Loucy (cell line): ENCODE data around the gene WRAP73.

Experiments used
- H2AFZ ChIP-seq: fragments of 200-600 bp; sonication (generic); 2 replicates; pipeline ENCODE4 v1.6.0; 2016; ENCODE audit warnings: antibody characterized with exemption, mild to moderate bottlenecking, low read length, moderate library complexity
- H3F3A ChIP-seq: fragments of 200-600 bp; 2 replicates; pipeline ENCODE4 v1.6.0; 2016; ENCODE audit warnings: antibody characterized with exemption, low read depth, mild to moderate bottlenecking
- H3K27me3 ChIP-seq: fragments of 200-600 bp; sonication (generic); 2 replicates; pipeline ENCODE4 v1.6.1; 2014; ENCODE audit warnings: low read length, mild to moderate bottlenecking; ENCODE audit not compliant: insufficient read depth, poor library complexity, severe bottlenecking
- H3K36me3 ChIP-seq: fragments of 200-600 bp; sonication (generic); 2 replicates; pipeline ENCODE4 v1.6.1; 2016; ENCODE audit warnings: low read length; ENCODE audit not compliant: insufficient read depth
- H3K4me1 ChIP-seq: fragments of 200-600 bp; sonication (generic); 2 replicates; pipeline ENCODE4 v1.5.1; 2014; ENCODE audit warnings: low read length, mild to moderate bottlenecking; ENCODE audit not compliant: insufficient read depth, poor library complexity, severe bottlenecking
- H3K4me2 ChIP-seq: fragments of 200-600 bp; sonication (generic); 2 replicates; pipeline ENCODE4 v1.6.0; 2014; ENCODE audit warnings: antibody characterized with exemption, low read length, low read depth, mild to moderate bottlenecking; ENCODE audit not compliant: poor library complexity, severe bottlenecking
- H3K4me3 ChIP-seq: fragments of 200-600 bp; sonication (generic); 2 replicates; pipeline ENCODE4 v1.5.1; 2014; ENCODE audit warnings: low read length, mild to moderate bottlenecking, mixed read lengths; ENCODE audit not compliant: poor library complexity, severe bottlenecking
- H3K79me2 ChIP-seq: fragments of 200-600 bp; sonication (generic); 2 replicates; pipeline ENCODE4 v1.6.1; 2014; ENCODE audit warnings: low read length; ENCODE audit not compliant: insufficient read depth
- H3K9ac ChIP-seq: fragments of 200-600 bp; sonication (generic); 2 replicates; pipeline ENCODE4 v1.6.0; 2014; ENCODE audit warnings: mild to moderate bottlenecking, low read depth, low read length, moderate library complexity; ENCODE audit not compliant: poor library complexity, severe bottlenecking
- H3K9me2 ChIP-seq: fragments of 200-600 bp; sonication (generic); replicated peaks from 2 replicates; pipeline ENCODE4 v1.6.1; 2016; ENCODE audit warnings: low read depth, low read length, mixed read lengths
- H3K9me3 ChIP-seq: fragments of 200-600 bp; sonication (generic); 2 replicates; pipeline ENCODE4 v1.6.1; 2014; ENCODE audit warnings: mild to moderate bottlenecking, antibody characterized with exemption, low read length, low read depth; ENCODE audit not compliant: insufficient read depth
- H4K20me1 ChIP-seq: fragments of 200-600 bp; sonication (generic); 2 replicates; pipeline ENCODE4 v1.6.0; 2014; ENCODE audit warnings: antibody characterized with exemption, low read length, mild to moderate bottlenecking; ENCODE audit not compliant: insufficient read depth, poor library complexity, severe bottlenecking
- EZH2phosphoT487 ChIP-seq: fragments of 200-600 bp; IDR thresholded peaks from 2 replicates; pipeline ENCODE4 v1.6.1; 2018; ENCODE audit warnings: antibody characterized with exemption, mild to moderate bottlenecking, moderate library complexity, borderline replicate concordance
- TF ChIP-seq, protein P1 (sequence below): fragments of 200-600 bp; sonication (generic); conservative IDR thresholded peaks from 2 replicates; pipeline ENCODE4 v1.5.1; 2014; ENCODE audit warnings: mild to moderate bottlenecking, antibody characterized with exemption, low read length

Gene WRAP73

DNA sequence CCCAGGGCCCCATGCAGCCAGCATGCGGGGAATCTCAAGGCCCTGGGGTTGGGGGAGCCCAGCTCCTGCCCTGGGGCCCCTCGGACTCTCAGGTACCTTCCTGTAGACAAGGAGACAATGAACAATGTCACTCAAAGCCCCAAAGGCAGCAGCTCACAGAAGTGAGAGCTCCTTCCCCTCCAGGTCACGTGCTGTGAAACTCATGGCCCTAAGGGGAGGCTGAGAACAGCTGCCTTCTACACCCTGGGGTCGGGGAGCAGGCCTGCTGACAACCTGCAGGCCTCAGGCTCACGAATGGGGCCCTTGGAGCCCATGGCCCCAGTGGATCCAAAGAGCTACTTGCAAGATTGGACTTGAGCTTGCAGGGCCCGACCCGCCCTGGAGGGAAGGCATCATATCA lies 41.7 kb downstream of the WRAP73 start:
- H3F3A ChIP-seq: no peaks in the 10 kb centered on the region
- H3K9ac ChIP-seq: peak overlapping the region; percentile 66
- no peak overlapping the region for H2AFZ ChIP-seq
- no peaks in the 10 kb centered on the region for H4K20me1 ChIP-seq
- peaks cover 53% of the 10 kb centered on the region for H3K79me2 ChIP-seq
- H3K4me2 ChIP-seq: peak overlapping the region; percentile 71
- H3K9me2 ChIP-seq: no peaks in the 10 kb centered on the region
- H3K9me3 ChIP-seq: no peaks in the 10 kb centered on the region
- peak overlapping the region; percentile 72 for H3K4me3 ChIP-seq
- TF ChIP-seq EZH2phosphoT487: no peak
- TF ChIP-seq, protein P1, sequence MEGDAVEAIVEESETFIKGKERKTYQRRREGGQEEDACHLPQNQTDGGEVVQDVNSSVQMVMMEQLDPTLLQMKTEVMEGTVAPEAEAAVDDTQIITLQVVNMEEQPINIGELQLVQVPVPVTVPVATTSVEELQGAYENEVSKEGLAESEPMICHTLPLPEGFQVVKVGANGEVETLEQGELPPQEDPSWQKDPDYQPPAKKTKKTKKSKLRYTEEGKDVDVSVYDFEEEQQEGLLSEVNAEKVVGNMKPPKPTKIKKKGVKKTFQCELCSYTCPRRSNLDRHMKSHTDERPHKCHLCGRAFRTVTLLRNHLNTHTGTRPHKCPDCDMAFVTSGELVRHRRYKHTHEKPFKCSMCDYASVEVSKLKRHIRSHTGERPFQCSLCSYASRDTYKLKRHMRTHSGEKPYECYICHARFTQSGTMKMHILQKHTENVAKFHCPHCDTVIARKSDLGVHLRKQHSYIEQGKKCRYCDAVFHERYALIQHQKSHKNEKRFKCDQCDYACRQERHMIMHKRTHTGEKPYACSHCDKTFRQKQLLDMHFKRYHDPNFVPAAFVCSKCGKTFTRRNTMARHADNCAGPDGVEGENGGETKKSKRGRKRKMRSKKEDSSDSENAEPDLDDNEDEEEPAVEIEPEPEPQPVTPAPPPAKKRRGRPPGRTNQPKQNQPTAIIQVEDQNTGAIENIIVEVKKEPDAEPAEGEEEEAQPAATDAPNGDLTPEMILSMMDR: no peak
- H3K36me3 ChIP-seq: no peaks in the 10 kb centered on the region
- peaks cover 17% of the 10 kb centered on the region for H3K4me1 ChIP-seq
- H3K27me3 ChIP-seq: no peaks in the 10 kb centered on the region

DNA sequence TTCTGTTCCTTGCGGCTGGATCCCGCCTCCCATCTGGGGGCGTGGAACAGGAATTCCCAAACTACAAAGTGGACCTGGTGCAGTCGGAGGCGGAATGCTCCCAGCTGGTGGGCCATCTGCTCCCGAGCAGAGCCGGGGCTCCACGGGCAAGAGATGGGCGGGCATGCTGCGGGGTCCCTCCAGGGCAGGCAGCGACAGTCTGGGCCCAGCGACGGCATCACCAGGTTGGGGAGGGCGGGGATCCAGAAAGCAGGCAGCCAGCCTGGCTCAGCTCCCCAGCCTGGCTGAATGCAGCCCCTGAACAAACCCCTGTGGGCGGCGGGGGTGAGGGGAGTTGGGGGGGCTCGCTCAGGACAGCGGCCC lies 42.2 kb downstream of the WRAP73 start:
- peaks cover 53% of the 10 kb centered on the region for H3K79me2 ChIP-seq
- H3K4me1 ChIP-seq: peaks cover 17% of the 10 kb centered on the region
- TF ChIP-seq EZH2phosphoT487: no peak
- TF ChIP-seq, protein P1: no peak
- no peak overlapping the region for H3K4me2 ChIP-seq
- no peak overlapping the region for H3K4me3 ChIP-seq
- no peak overlapping the region for H2AFZ ChIP-seq
- no peak overlapping the region for H3K9ac ChIP-seq
- H3K9me2 ChIP-seq: no peaks in the 10 kb centered on the region
- no peaks in the 10 kb centered on the region for H3F3A ChIP-seq
- H3K9me3 ChIP-seq: no peaks in the 10 kb centered on the region
- H3K27me3 ChIP-seq: no peaks in the 10 kb centered on the region
- no peaks in the 10 kb centered on the region for H4K20me1 ChIP-seq
- H3K36me3 ChIP-seq: no peaks in the 10 kb centered on the region

DNA sequence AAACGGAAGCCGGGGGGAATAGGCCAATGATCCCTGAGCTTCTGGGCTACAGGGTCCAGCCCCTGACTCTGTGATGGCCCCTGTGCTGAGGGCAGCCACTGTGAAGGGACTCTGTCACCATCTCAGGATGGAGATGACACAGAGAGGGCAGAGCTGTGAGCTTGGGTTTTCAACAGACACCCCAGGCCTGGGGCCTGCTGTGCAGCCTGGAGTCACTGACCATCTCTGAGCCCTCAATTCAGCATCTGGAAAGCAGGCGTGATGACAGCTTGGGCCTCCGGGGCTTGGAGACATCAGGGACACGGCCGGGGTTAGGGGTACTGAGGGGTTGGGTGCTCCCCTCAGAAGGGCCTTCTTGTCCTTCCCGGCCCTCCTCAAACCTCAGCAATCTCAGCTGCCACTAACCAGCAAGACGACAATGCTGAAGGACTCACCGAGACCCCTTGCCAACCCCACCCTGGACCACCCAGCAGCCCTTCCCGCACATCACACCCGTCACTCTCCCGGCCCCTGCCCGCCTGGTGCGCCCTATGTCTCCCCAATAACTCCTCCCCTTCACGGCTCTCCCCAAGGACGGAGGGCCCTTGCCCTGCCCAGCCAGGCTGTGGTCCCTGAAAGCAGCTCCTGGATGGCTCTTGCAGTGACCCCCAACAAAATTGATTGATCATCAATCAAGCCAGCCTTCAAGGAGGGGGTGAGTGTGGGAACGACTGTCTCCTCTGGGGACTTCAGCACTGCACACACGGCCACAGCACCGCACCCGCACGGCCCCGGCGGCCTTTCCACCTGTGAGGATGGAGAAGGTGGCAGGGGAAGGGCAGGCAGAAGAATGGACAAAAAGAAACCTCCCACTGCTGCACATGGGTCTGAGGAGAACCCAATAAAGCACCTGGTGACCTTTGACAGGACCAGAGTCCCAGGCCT lies 42.9 kb downstream of the WRAP73 start:
- Histone ChIP-seq H2AFZ (no peak overlapping the region), H3K4me3 (no peak overlapping the region), H4K20me1 (no peaks in the 10 kb centered on the region), H3K79me2 (peaks cover 53% of the 10 kb centered on the region), H3K27me3 (no peaks in the 10 kb centered on the region), H3K9ac (no peak overlapping the region), H3K36me3 (no peaks in the 10 kb centered on the region), H3K4me2 (no peak overlapping the region), H3K9me3 (no peaks in the 10 kb centered on the region), H3F3A (no peaks in the 10 kb centered on the region), H3K9me2 (no peaks in the 10 kb centered on the region), H3K4me1 (peaks cover 18% of the 10 kb centered on the region)
- TF ChIP-seq, protein P1: no peak
- no peak for TF ChIP-seq EZH2phosphoT487
